Stomach (tissue), 9 donors: ENCODE measurements around the gene DDX51. TPM values are rescaled to one million over a fixed set of nuclear protein-coding genes. Genes with fewer than 3 reads are reported as not detected.

ENCODE experiments used
- DNase-seq, 2 donors: peaks; one replicate each; pipeline versions ENCODE4 v3.0.0 to v3.0.0-alpha.2; 2013 to 2019
- H3K27ac ChIP-seq, 5 donors: fragments of 200-600 bp in 4 of 5; sonication (generic) in 4 of 5; one replicate each; pipeline ENCODE4 v1.5.1; 2013 to 2019; ENCODE audit warnings: mild to moderate bottlenecking in 1 of 5, moderate library complexity in 1 of 5
- H3K27me3 ChIP-seq, 3 donors: fragments of 200-600 bp; sonication (generic); one replicate each; pipeline ENCODE4 v1.5.1; 2017 to 2019; ENCODE audit warnings: mixed run types in 1 of 3
- H3K36me3 ChIP-seq, 4 donors: fragments of 200-600 bp; sonication (generic); 1 replicate in 3 of 4; 2 replicates in 1 of 4; pipeline ENCODE4 v1.5.1; 2016 to 2019
- H3K4me1 ChIP-seq, 4 donors: fragments of 200-600 bp; sonication (generic); one replicate each; pipeline ENCODE4 v1.5.1; 2016 to 2019
- H3K4me3 ChIP-seq, 4 donors: fragments of 200-600 bp; sonication (generic) in 3 of 4; one replicate each; pipeline ENCODE4 v1.5.1; 2016 to 2019; ENCODE audit warnings: mild to moderate bottlenecking in 1 of 4
- H3K9me3 ChIP-seq, 4 donors: fragments of 200-600 bp; sonication (generic); one replicate each; pipeline ENCODE4 v1.5.1; 2016 to 2019
- CTCF ChIP-seq, 7 experiments: fragments of 450-650 bp in 4 of 7; fragments of 200-600 bp in 3 of 7; sonication (generic) in 3 of 7; IDR thresholded peaks; one replicate each; pipeline ENCODE4 v1.5.1; 2016 to 2019; ENCODE audit warnings: antibody characterized with exemption in 7 of 7, control low read depth in 2 of 7, mild to moderate bottlenecking in 1 of 7
- EP300 ChIP-seq: sonication (generic); formaldehyde crosslinking; IDR thresholded peaks from one replicate; pipeline ENCODE4 v1.6.1; 2017; ENCODE audit warnings: antibody characterized with exemption
- POLR2A ChIP-seq, 4 donors: fragments of 450-650 bp; IDR thresholded peaks; one replicate each; pipeline ENCODE4 v1.6.1; 2016; ENCODE audit warnings: antibody characterized with exemption in 4 of 4, control low read depth in 2 of 4, mild to moderate bottlenecking in 1 of 4, moderate library complexity in 1 of 4
- POLR2AphosphoS5 ChIP-seq, 3 donors: sonication (generic); formaldehyde crosslinking; IDR thresholded peaks; one replicate each; pipeline ENCODE4 v1.6.1; 2016; ENCODE audit warnings: antibody characterized with exemption in 3 of 3
- WGBS, 5 donors: extraction: QIAGEN DNeasy Blood & Tissue Kit in 3 of 5; methylation state at CpG; one replicate each; pipeline versions ENCODE4 v1.1.5 to v1.1.7; 2013 to 2018; 5-methylcytosine and 5-hydroxymethylcytosine counted together
- intact Hi-C: fragments of 100-400 bp; cut with DNase I; formaldehyde crosslinking; loops from one replicate; pipeline ENCODE4 v1.15.1; 2023; ENCODE audit warnings: low total_unique reads
- polyA plus RNA-seq, 3 donors: library from polyadenylated mRNA; stranded (reverse); fragments of 200-250 nt; gene quantifications; one replicate each; pipeline ENCODE4 v1.2.3, GENCODE V29; 2013
- total RNA-seq, 5 donors: library from RNA; depleted of rRNA; stranded (reverse); fragments of >200 nt; gene quantifications; one replicate each; pipeline versions ENCODE4 v1.1.0 to v1.2.3, GENCODE V29; 2014 to 2016
- donor health status: healthy with polysubstance abuse.
- donor health status: Bipolar disorder and iron deficiency.
- donor health status: healthy.

DDX51 gene
- total and polyA plus RNA-seq, 8 donors: 6.6 to 69.5 (median 13.2) TPM

- DNase-seq: no peak
- WGBS, 5 donors: 96 to 100% (median 96%) methylated on average over 7 to 8 of the region's 8 CpGs
- H3K36me3 ChIP-seq: peaks cover 0 to 76% (median 74%) of the 10 kb centered on the region in 4 donors
Observed at GRCh38 chr12:132127041-132127440, 17.1 kb downstream of the DDX51 start.

GRCh38 chr12:132125736-132126135 is 18.4 kb downstream of the DDX51 start:
- Histone ChIP-seq H3K4me3 (no peak overlapping the region), H3K4me1 (no peaks in the 10 kb centered on the region), H3K36me3 (peaks cover 0 to 89% (median 87%) of the 10 kb centered on the region in 4 donors), H3K27me3 (no peaks in the 10 kb centered on the region), H3K9me3 (peaks cover 0 to 3% (median 0%) of the 10 kb centered on the region in 4 donors), H3K27ac (no peak overlapping the region)
- intact Hi-C loops: no loop called here
- no peak for TF ChIP-seq POLR2AphosphoS5 (IDR thresholded peaks at IDR 0.05)
- TF ChIP-seq POLR2A (IDR thresholded peaks at IDR 0.05): no peak
- TF ChIP-seq CTCF (IDR thresholded peaks at IDR 0.05): no peak
- no peak for TF ChIP-seq EP300
- WGBS, 5 donors: 94 to 95% (median 95%) methylated on average over 12 of the region's 12 CpGs
- no peak for DNase-seq

More at GRCh38 chr12:132127041-132127440, 17.1 kb downstream of the DDX51 start:
- Histone ChIP-seq H3K9me3 (peaks cover 0 to 3% (median 0%) of the 10 kb centered on the region in 4 donors), H3K27ac (no peak overlapping the region), H3K4me3 (no peak overlapping the region), H3K27me3 (no peaks in the 10 kb centered on the region), H3K4me1 (no peaks in the 10 kb centered on the region)
- intact Hi-C loops: no loop called here
- no peak for TF ChIP-seq POLR2A (IDR thresholded peaks at IDR 0.05)
- no peak for TF ChIP-seq POLR2AphosphoS5 (IDR thresholded peaks at IDR 0.05)
- TF ChIP-seq EP300: no peak
- no peak for TF ChIP-seq CTCF (IDR thresholded peaks at IDR 0.05)

- TF ChIP-seq POLR2A (IDR thresholded peaks at IDR 0.05) (no peak), CTCF (IDR thresholded peaks at IDR 0.05) (no peak), POLR2AphosphoS5 (IDR thresholded peaks at IDR 0.05) (no peak), EP300 (no peak)
- Histone ChIP-seq H3K4me1 (no peaks in the 10 kb centered on the region), H3K27me3 (no peaks in the 10 kb centered on the region), H3K27ac (no peak overlapping the region), H3K36me3 (peaks cover 0 to 97% (median 95%) of the 10 kb centered on the region in 4 donors), H3K9me3 (peaks cover 0 to 3% (median 0%) of the 10 kb centered on the region in 4 donors), H3K4me3 (no peak overlapping the region)
- DNase-seq: no peak
- intact Hi-C loops: no loop called here
- WGBS, 5 donors: 86 to 97% (median 89%) methylated on average over 13 to 19 of the region's 19 CpGs
Observed at GRCh38 chr12:132124766-132125425, 19.2 kb downstream of the DDX51 start.

GRCh38 chr12:132123970-132124765 is 20.0 kb downstream of the DDX51 start:
- Histone ChIP-seq H3K4me3 (no peak overlapping the region), H3K36me3 (peaks cover 0 to 98% (median 95%) of the 10 kb centered on the region in 4 donors), H3K27ac (no peak overlapping the region), H3K4me1 (no peaks in the 10 kb centered on the region), H3K27me3 (no peaks in the 10 kb centered on the region), H3K9me3 (peaks cover 0 to 3% (median 0%) of the 10 kb centered on the region in 4 donors)
- DNase-seq: no peak
- intact Hi-C loops: no loop called here
- WGBS, 5 donors: 84 to 98% (median 96%) methylated on average over 12 of the region's 12 CpGs
- TF ChIP-seq POLR2AphosphoS5 (IDR thresholded peaks at IDR 0.05): no peak
- TF ChIP-seq CTCF (IDR thresholded peaks at IDR 0.05): no peak
- TF ChIP-seq POLR2A (IDR thresholded peaks at IDR 0.05): no peak
- TF ChIP-seq EP300: no peak
